ENCODE results near the gene TCF12.
"Not testable (repeated sequence)": the region's sequence is repeated elsewhere in the genome, so short reads cannot be mapped to it uniquely, and the experiment has no call there.

TCF12 gene

DNA sequence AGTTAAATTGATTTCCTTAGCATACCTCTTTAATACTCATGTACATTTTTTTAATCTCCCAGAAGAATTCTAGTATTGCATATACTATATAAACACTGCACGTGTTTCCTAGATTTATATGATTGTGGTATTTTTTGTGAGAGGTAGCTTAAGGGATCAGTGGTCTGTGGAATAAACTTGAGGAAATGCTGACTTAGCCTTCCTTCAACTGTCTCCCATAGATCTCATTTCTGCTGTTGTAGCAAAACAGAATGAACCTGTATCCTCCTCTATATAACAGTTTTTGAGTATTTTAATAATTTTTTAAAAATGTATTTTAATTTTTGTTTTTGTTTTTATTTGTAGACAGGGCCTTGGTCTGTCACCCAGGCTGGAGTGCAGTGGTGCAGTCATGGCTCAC, 86.8 kb downstream of the TCF12 start:
- no peak for TF ChIP-seq CTCF (IDR thresholded peaks at IDR 0.05; ENCODE audit: control insufficient read depth, insufficient read depth, low read depth, low read length, missing control alignments)
- no peak for DNase-seq (ENCODE audit: low read depth)
- no peak overlapping the region for H3K4me3 ChIP-seq (ENCODE audit: control insufficient read depth, low read depth, low read length)

- not testable (repeated sequence) for H3K4me3 ChIP-seq (ENCODE audit: control insufficient read depth, low read depth, low read length); DNase-seq (ENCODE audit: low read depth)
Measured at GRCh38 chr15:57007797-57008196, 89.4 kb downstream of the TCF12 start.

DNA sequence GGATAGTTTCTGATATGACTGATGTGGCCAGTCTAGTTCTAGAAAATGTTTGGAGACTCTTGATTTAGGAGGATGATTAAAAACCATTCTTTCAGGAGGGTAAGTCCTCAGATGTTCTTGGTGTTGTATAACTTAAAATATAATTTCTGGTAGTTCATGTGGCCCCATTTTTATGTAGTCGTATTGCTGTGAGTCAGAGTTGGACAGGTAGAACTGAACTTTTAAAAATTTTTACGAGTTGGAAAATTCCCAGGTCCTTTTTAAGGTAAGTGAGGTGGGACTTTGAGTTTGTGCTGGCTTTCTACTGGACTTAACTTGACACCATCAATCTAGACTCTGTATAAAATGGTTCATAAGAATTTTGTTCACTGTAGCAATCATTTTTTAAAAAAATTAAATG, 92.3 kb downstream of the TCF12 start:
- TF ChIP-seq CTCF (IDR thresholded peaks at IDR 0.05; ENCODE audit: control insufficient read depth, insufficient read depth, low read depth, low read length, missing control alignments): no peak
- H3K4me3 ChIP-seq (ENCODE audit: control insufficient read depth, low read depth, low read length): no peak overlapping the region
- no peak for DNase-seq (ENCODE audit: low read depth)

GRCh38 chr15:57012556-57012955, 94.1 kb downstream of the TCF12 start:
- no peak for TF ChIP-seq CTCF (IDR thresholded peaks at IDR 0.05; ENCODE audit: control insufficient read depth, insufficient read depth, low read depth, low read length, missing control alignments)
- no peak for DNase-seq (ENCODE audit: low read depth)
- H3K4me3 ChIP-seq (ENCODE audit: control insufficient read depth, low read depth, low read length): no peak overlapping the region

DNA sequence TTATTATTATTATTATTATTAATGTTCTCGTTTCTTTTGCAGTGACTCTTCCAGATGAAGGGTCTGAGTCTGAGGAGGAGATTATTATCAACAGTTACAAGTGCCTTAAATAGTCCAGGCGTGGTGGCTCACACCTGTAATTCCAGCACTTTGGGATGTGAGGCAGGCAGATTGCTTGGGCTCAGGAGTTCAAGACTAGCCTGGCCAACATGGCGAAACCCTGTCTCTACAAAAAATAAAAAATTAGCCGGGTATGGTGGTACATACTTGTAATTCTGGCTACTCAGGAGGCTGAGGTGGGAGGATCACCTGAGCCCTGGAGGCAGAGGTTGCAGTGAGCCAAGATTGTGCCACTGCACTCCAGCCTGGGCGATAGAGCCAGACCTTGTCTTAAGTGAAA, 96.5 kb downstream of the TCF12 start:
- not testable (repeated sequence) for DNase-seq (ENCODE audit: low read depth)

DNA sequence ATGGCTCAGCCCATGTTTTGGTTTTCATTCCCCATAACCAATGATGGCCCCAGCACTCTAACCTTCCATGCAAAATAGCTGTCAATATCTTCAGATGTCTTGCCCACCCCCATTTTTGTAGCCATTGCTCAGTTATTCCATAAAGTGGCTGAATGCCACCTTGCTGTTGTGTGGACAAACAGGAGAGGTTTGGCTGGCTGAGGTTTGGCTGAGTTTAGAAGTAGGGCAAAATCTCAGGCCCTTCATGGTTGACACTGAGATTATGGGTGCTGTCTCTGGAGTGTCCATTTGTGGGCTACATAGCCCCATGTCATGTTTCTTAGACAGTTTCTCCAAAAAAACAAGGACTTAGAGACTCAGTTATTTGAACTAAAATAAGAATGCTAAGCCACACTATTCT, 96.9 kb downstream of the TCF12 start:
- no peak for TF ChIP-seq CTCF (IDR thresholded peaks at IDR 0.05; ENCODE audit: control insufficient read depth, insufficient read depth, low read depth, low read length, missing control alignments)
- DNase-seq (ENCODE audit: low read depth): no peak
- H3K4me3 ChIP-seq (ENCODE audit: control insufficient read depth, low read depth, low read length): no peak overlapping the region

More for the DNA sequence above, 96.5 kb downstream of the TCF12 start:
- H3K4me3 ChIP-seq (ENCODE audit: control insufficient read depth, low read depth, low read length): not testable (repeated sequence)

DNA sequence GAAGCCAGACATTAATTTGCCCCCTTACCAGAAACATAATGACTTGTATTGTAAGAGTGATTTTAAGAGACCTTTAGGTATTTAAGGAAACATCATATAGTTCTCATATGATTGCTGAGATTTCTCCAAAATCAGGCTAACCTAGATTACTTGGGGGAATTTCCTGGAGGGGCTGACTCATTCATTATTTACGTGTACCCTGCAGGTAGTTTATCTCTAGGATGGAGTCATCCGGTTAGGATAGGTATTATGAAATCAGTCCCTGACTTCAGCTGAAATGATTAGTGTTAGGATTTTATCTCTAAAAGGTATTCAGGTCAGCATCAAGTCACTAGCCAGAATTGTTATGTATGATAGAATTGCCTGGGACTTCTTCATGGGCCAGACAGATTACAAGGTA, 97.5 kb downstream of the TCF12 start:
- no peak for TF ChIP-seq CTCF (IDR thresholded peaks at IDR 0.05; ENCODE audit: control insufficient read depth, insufficient read depth, low read depth, low read length, missing control alignments)
- no peak overlapping the region for H3K4me3 ChIP-seq (ENCODE audit: control insufficient read depth, low read depth, low read length)
- DNase-seq (ENCODE audit: low read depth): no peak

DNA sequence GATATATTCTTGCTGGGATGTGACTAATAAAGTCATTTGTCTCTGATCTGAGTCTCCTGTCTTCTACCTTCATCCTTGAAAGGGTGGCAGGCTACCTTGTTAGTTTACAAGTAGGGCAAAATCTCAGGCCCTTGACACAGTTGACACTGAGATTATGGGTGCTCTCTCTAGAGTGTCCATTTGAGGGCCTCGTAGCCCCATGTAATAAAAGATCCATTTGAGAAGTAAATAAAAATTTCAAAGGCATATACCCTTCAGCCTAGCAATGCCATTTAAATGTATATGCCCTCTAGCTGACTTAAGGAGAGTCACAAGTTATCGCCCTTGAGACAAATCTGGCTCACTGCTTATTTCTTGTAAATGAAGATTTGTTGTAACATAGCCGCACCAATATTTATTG, 98.6 kb downstream of the TCF12 start:
- no peak overlapping the region for H3K4me3 ChIP-seq (ENCODE audit: control insufficient read depth, low read depth, low read length)
- TF ChIP-seq CTCF (IDR thresholded peaks at IDR 0.05; ENCODE audit: control insufficient read depth, insufficient read depth, low read depth, low read length, missing control alignments): no peak
- no peak for DNase-seq (ENCODE audit: low read depth)

Measured in AG09309 (cell line).